Neural progenitor cell (in vitro differentiated cells): ENCODE results near the gene NAMPT. TPM values are rescaled to one million over a fixed set of nuclear protein-coding genes. Genes with fewer than 3 reads are reported as not detected.

Experiments used
- DNase-seq: peaks from one replicate; pipeline ENCODE4 v3.0.0-alpha.2; 2016; ENCODE audit warnings: low spot score
- H2AFZ ChIP-seq: fragments of 200-600 bp; sonication (generic); replicated peaks from 2 replicates; pipeline ENCODE4 v1.6.1; 2016; ENCODE audit warnings: antibody characterized with exemption
- H3F3A ChIP-seq: fragments of 200-600 bp; sonication (generic); 2 replicates; pipeline ENCODE4 v1.6.1; 2016; ENCODE audit warnings: antibody characterized with exemption, low read depth
- H3K27ac ChIP-seq: fragments of 200-600 bp; sonication (generic); 2 replicates; pipeline ENCODE4 v1.5.1; 2016; ENCODE audit warnings: mild to moderate bottlenecking
- H3K27me3 ChIP-seq: fragments of 200-600 bp; sonication (generic); 2 replicates; pipeline ENCODE4 v1.6.1; 2016; ENCODE audit warnings: mild to moderate bottlenecking, moderate library complexity
- H3K36me3 ChIP-seq: fragments of 200-600 bp; sonication (generic); 2 replicates; pipeline ENCODE4 v1.5.1; 2016
- H3K4me1 ChIP-seq: fragments of 200-600 bp; sonication (generic); 2 replicates; pipeline ENCODE4 v1.6.1; 2016; ENCODE audit warnings: mixed run types
- H3K4me2 ChIP-seq: fragments of 200-600 bp; sonication (generic); 2 replicates; pipeline ENCODE4 v1.6.1; 2016
- H3K4me3 ChIP-seq: fragments of 200-600 bp; sonication (generic); 2 replicates; pipeline ENCODE4 v1.5.1; 2016
- H3K79me2 ChIP-seq: fragments of 200-600 bp; sonication (generic); 2 replicates; pipeline ENCODE4 v1.6.1; 2016; ENCODE audit warnings: low read depth
- H3K9ac ChIP-seq: fragments of 200-600 bp; sonication (generic); 2 replicates; pipeline ENCODE4 v1.6.1; 2016
- H3K9me3 ChIP-seq: fragments of 200-600 bp; sonication (generic); 2 replicates; pipeline ENCODE4 v1.5.1; 2016; ENCODE audit warnings: low read depth
- H4K20me1 ChIP-seq: fragments of 200-600 bp; sonication (generic); 2 replicates; pipeline ENCODE4 v1.6.1; 2016; ENCODE audit warnings: low read depth
- H3K27ac Mint-ChIP-seq: 3 replicates; pipeline ENCODE4 v1.8.0; 2021; ENCODE audit warnings: mixed read lengths
- H3K27me3 Mint-ChIP-seq: 2 replicates; pipeline ENCODE4 v1.8.0; 2022; ENCODE audit warnings: low read depth, mild to moderate bottlenecking, inconsistent platforms, moderate library complexity, mixed read lengths; ENCODE audit not compliant: insufficient read depth
- H3K36me3 Mint-ChIP-seq: 3 replicates; pipeline ENCODE4 v1.8.0; 2021; ENCODE audit warnings: mixed read lengths
- H3K4me1 Mint-ChIP-seq: 3 replicates; pipeline ENCODE4 v1.8.0; 2021; ENCODE audit warnings: mixed read lengths
- H3K4me3 Mint-ChIP-seq: 3 replicates; pipeline ENCODE4 v1.8.0; 2021; ENCODE audit warnings: mild to moderate bottlenecking, moderate library complexity, mixed read lengths
- H3K9me3 Mint-ChIP-seq: 3 replicates; pipeline ENCODE4 v1.8.0; 2020; ENCODE audit warnings: mixed read lengths
- CTCF ChIP-seq: fragments of 200-600 bp; sonication (generic); IDR thresholded peaks from 2 replicates; pipeline ENCODE4 v1.5.1; 2017; ENCODE audit warnings: antibody characterized with exemption, mild to moderate bottlenecking
- EZH2 ChIP-seq: fragments of 200-600 bp; sonication (generic); IDR thresholded peaks from 2 replicates; pipeline ENCODE4 v1.6.1; 2017; ENCODE audit warnings: antibody characterized with exemption, mild to moderate bottlenecking, moderate library complexity
- EZH2phosphoT487 ChIP-seq: fragments of 200-600 bp; sonication (generic); IDR thresholded peaks from 2 replicates; pipeline ENCODE4 v1.6.1; 2017; ENCODE audit warnings: antibody characterized with exemption
- total RNA-seq: library from RNA; depleted of rRNA; stranded (reverse); fragments of >200 nt; gene quantifications from 2 replicates; pipeline ENCODE4 v1.2.3, GENCODE V29; 2015; ENCODE audit warnings: low replicate concordance

Gene NAMPT
- total RNA-seq, 1 donor from 2014 or later, result 143 TPM

DNA sequence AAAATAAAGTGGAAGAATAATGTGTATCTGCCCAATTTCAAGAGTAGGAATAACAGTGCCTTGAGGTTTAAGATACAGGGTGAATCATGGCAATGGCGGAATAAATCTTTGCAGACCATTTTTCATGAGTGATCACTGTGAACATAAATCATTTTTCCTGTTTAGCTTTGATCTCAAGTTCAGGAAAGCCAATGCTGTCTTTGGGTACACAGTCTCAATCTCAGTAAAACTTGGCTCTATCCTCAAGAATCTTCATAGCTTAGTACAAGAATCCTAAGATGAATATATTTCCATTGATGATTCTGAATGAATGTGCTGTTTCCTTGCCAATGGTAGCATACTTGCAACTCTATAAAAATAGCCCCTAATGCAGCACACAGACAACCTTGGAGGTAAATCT lies 6.8 kb downstream of the NAMPT start:
- Mint-ChIP-seq H3K36me3 (peaks cover 26% of the 10 kb centered on the region), H3K27ac (no peak overlapping the region), H3K27me3 (peaks cover 2% of the 10 kb centered on the region), H3K4me3 (no peak overlapping the region), H3K4me1 (peaks cover 6% of the 10 kb centered on the region), H3K9me3 (no peaks in the 10 kb centered on the region)
- no peak overlapping the region for H3K4me2 ChIP-seq
- peaks cover 42% of the 10 kb centered on the region for H4K20me1 ChIP-seq
- H3K79me2 ChIP-seq, result peaks cover 91% of the 10 kb centered on the region
- no peaks in the 10 kb centered on the region for H3K36me3 ChIP-seq
- H3K4me1 ChIP-seq, result peaks cover 17% of the 10 kb centered on the region
- H2AFZ ChIP-seq, result no peak overlapping the region
- no peak overlapping the region for H3K4me3 ChIP-seq
- no peak for DNase-seq
- no peak overlapping the region for H3K9ac ChIP-seq
- H3K27ac ChIP-seq, result no peak overlapping the region
- TF ChIP-seq CTCF (no peak), EZH2phosphoT487 (no peak), EZH2 (no peak)
- H3K9me3 ChIP-seq, result no peaks in the 10 kb centered on the region
- no peaks in the 10 kb centered on the region for H3K27me3 ChIP-seq
- no peaks in the 10 kb centered on the region for H3F3A ChIP-seq

GRCh38 chr7:106276513-106276912 lies 8.3 kb downstream of the NAMPT start:
- H3K4me1 Mint-ChIP-seq, result peaks cover 6% of the 10 kb centered on the region
- Histone ChIP-seq H3K9me3 (no peaks in the 10 kb centered on the region), H3K27ac (no peak overlapping the region), H3K4me1 (peaks cover 8% of the 10 kb centered on the region), H2AFZ (no peak overlapping the region), H3K36me3 (no peaks in the 10 kb centered on the region), H3K4me2 (no peak overlapping the region), H3K4me3 (no peak overlapping the region), H3K79me2 (peaks cover 76% of the 10 kb centered on the region), H3F3A (no peaks in the 10 kb centered on the region), H4K20me1 (peaks cover 28% of the 10 kb centered on the region), H3K27me3 (no peaks in the 10 kb centered on the region), H3K9ac (no peak overlapping the region)
- peaks cover 23% of the 10 kb centered on the region for H3K36me3 Mint-ChIP-seq
- no peak overlapping the region for H3K4me3 Mint-ChIP-seq
- H3K27me3 Mint-ChIP-seq, result peaks cover 2% of the 10 kb centered on the region
- DNase-seq, result no peak
- no peak overlapping the region for H3K27ac Mint-ChIP-seq
- no peak for TF ChIP-seq CTCF
- TF ChIP-seq EZH2phosphoT487, result no peak
- no peak for TF ChIP-seq EZH2
- H3K9me3 Mint-ChIP-seq, result no peaks in the 10 kb centered on the region

DNA sequence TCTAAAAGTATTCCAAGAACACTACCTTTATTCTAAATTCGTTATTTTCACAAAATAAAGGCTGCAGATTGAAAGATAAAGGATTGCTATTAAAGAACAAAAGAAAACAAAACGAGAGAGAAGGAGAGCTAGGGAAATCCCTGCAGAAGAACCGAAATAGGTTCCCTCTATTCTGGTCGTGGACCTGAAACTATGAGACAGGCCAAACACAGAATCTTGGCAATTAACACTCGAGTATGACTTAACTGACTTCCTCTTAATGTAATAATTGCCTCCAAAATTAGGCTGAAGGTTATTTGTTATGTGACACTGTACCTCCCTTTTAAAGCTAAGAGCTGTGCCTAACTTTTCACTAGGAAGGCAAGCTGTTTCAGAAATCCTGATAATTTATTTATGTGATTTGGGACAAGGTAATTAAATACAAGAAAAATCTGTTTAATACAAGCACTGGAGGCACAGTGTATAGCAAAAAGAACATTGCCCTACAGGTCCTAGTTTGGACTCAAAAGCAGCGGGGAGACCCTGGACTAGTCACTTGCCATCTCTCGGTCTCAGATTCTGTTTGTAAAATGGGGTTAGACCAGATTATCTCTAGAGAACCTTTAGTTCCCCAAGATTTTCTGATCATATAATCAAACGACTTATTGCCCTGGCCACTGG lies 11.6 kb downstream of the NAMPT start:
- H3K9me3 Mint-ChIP-seq, result no peaks in the 10 kb centered on the region
- H4K20me1 ChIP-seq, result no peaks in the 10 kb centered on the region
- no peak for TF ChIP-seq CTCF
- TF ChIP-seq EZH2phosphoT487, result no peak
- no peak for TF ChIP-seq EZH2
- H3K9me3 ChIP-seq, result no peaks in the 10 kb centered on the region
- H3K79me2 ChIP-seq, result peaks cover 42% of the 10 kb centered on the region
- H3K9ac ChIP-seq, result no peak overlapping the region
- H3K27me3 ChIP-seq, result no peaks in the 10 kb centered on the region
- H3F3A ChIP-seq, result no peaks in the 10 kb centered on the region
- H3K4me1 ChIP-seq, result no peaks in the 10 kb centered on the region
- H3K27me3 Mint-ChIP-seq, result peaks cover 2% of the 10 kb centered on the region
- H3K4me1 Mint-ChIP-seq, result no peaks in the 10 kb centered on the region
- H2AFZ ChIP-seq, result no peak overlapping the region
- DNase-seq, result no peak
- H3K4me3 ChIP-seq, result no peak overlapping the region
- peaks cover 14% of the 10 kb centered on the region for H3K36me3 ChIP-seq
- H3K27ac Mint-ChIP-seq, result no peak overlapping the region
- H3K27ac ChIP-seq, result no peak overlapping the region
- H3K36me3 Mint-ChIP-seq, result peaks cover 28% of the 10 kb centered on the region
- no peak overlapping the region for H3K4me3 Mint-ChIP-seq
- no peak overlapping the region for H3K4me2 ChIP-seq
